ENCODE data around the gene SPRN.

DNA sequence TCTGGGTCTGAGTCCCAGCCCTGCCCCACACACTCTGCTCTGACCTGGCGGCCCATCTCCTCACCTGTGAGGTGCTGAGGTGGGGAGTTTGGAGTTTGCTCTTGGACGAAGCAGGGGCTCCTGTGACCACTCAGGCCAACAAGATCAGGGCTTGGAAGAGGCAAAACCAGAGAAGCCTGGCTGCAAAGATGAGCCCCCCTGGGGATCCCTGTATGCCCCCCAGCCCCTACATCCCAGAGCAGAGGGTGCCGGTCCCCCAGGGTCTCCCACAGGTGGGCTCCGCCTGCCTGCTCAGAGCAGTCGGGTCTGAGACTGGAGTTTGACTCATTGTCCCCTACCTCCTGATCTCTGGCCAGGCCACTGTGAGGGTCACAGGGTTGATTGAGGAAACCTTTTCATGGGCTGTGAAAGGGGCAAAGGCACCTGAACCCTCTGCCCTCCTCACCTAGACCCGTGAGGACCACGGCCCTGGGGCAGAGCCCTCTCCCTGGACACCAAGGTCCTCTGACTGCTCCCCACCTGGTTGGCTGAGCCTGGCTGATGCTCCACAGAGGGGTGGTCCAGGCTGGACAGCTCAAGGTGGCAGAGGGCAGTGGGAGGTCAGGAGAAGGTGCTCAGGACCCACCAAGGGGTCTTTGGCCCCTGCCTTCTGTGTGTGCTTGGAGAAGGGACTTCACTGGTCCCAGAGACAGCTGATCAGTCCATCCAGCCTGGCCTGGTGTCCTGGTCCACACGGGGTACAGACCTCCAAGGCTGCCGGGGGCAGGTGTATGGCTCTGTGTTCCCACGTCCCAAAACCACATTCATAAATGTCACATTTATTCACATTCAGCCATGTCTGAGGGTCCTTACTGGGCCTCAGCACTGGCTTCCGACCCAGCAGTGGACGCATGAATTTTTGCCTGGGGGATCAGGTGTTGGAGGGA, 20.2 kb upstream of the SPRN start:
- TF ChIP-seq SMC3 (IDR thresholded peaks at IDR 0.05; ENCODE audit: low read depth, low read length): no peak
- TF ChIP-seq, protein P1, sequence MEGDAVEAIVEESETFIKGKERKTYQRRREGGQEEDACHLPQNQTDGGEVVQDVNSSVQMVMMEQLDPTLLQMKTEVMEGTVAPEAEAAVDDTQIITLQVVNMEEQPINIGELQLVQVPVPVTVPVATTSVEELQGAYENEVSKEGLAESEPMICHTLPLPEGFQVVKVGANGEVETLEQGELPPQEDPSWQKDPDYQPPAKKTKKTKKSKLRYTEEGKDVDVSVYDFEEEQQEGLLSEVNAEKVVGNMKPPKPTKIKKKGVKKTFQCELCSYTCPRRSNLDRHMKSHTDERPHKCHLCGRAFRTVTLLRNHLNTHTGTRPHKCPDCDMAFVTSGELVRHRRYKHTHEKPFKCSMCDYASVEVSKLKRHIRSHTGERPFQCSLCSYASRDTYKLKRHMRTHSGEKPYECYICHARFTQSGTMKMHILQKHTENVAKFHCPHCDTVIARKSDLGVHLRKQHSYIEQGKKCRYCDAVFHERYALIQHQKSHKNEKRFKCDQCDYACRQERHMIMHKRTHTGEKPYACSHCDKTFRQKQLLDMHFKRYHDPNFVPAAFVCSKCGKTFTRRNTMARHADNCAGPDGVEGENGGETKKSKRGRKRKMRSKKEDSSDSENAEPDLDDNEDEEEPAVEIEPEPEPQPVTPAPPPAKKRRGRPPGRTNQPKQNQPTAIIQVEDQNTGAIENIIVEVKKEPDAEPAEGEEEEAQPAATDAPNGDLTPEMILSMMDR (conservative IDR thresholded peaks at IDR 0.05; ENCODE audit: low read depth, low read length): no peak
- no peak for TF ChIP-seq MAFK (IDR thresholded peaks at IDR 0.05; ENCODE audit: low read depth, low read length)
- TF ChIP-seq RAD21 (IDR thresholded peaks at IDR 0.05; ENCODE audit: low read length): no peak
- TF ChIP-seq MAZ (IDR thresholded peaks at IDR 0.05; ENCODE audit: borderline replicate concordance, low read depth, low read length): no peak

All from IMR-90 (cell line).